ENCODE measurements around the gene ABR.
"Not testable (repeated sequence)": the region's sequence is repeated elsewhere in the genome, so short reads cannot be mapped to it uniquely, and the experiment has no call there.

The ABR gene

DNA sequence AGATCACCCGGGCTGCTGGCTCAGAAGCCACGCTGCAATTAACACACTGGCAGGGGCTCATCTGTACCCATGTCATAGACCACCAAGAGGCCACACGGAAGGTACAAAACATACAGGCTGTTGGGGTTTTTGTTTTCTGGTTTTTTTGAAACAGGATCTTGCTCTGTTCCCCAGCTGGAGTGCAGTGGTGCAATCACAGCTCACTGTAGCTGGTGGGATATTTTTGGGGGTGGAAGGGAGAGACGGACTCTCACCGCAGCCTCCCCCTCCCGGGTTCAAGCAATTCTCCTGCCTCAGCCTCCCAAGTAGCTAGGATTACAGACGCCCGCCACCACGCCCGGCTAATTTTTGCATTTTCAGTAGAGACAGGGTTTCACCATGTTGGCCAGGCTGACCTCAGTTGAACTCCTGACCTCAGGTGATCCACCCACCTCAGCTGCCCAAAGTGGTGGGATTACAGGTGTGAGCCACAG lies 19.5 kb upstream of the ABR start:
- DNase-seq, result not testable (repeated sequence)

- peak; percentile 43 for DNase-seq
These were observed 18.2 kb upstream of the ABR start for GRCh38 chr17:1197781-1198490.

GRCh38 chr17:1197379-1197778 lies 17.6 kb upstream of the ABR start:
- no peak for DNase-seq

GRCh38 chr17:1196946-1197345 lies 17.2 kb upstream of the ABR start:
- no peak for DNase-seq

DNA sequence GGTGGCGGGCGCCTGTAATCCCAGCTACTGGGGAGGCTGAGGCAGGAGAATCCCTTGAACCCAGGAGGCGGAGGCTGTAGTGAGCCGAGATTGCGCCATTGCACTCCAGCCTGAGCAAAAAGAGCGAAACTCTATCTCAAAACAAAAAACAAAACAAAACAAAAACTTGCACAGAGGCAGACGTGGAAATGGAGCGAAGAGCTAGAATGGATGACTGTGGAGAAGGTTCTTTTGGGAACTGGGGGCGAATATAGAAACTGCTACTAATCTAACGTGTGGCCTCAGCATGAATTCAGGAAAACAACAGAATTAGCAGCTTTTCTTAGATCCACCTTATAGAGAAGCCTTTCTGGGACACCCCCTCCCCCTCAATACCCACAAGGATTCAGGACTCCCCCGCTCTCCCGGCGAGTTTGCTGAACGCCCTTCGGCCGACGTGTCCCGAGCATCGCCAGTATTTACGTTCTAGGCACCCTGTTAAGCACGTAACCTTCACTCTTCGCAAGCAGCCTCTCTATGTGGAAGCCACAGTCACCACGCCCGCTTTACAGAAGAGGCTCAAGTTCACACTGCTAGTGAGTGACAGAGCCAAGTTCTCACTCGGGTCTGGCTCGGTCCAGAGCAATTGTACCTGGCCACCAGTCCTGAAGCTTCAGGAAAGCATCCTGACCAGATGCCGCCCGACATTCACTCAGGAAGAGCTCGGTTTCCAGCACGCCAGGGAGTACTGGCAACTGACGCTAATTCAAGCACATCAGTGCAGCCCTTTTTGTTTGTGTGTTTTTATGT lies 13.3 kb upstream of the ABR start:
- no peak for DNase-seq

DNA sequence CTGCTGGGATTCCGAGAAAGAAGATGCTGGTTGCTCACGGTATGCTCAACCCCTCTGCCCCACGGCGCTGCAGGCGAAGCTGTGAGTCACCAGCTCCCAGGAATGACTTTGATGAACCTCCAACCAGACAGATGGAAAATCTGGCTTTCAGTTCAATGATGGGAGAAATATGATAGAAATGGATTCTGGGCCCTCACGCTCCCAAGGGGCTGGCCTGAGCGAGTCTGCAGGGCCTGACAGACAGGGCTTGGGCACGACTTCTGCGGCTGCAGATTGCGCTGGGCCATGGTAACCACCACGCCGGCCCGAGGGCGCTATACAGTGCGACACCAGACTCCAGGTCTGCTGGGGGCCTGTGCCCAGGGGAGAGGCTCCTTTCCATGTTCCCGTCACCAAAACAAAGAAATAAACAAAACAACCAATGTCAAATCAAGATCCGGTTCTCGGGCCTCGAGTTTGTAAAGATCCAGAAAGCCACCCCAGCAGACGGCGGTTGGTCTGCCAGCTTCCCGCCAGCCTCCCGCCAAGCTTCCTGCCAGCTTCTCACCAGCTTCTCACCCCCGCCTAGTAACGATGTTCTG lies 11.1 kb upstream of the ABR start:
- no peak for DNase-seq

DNA sequence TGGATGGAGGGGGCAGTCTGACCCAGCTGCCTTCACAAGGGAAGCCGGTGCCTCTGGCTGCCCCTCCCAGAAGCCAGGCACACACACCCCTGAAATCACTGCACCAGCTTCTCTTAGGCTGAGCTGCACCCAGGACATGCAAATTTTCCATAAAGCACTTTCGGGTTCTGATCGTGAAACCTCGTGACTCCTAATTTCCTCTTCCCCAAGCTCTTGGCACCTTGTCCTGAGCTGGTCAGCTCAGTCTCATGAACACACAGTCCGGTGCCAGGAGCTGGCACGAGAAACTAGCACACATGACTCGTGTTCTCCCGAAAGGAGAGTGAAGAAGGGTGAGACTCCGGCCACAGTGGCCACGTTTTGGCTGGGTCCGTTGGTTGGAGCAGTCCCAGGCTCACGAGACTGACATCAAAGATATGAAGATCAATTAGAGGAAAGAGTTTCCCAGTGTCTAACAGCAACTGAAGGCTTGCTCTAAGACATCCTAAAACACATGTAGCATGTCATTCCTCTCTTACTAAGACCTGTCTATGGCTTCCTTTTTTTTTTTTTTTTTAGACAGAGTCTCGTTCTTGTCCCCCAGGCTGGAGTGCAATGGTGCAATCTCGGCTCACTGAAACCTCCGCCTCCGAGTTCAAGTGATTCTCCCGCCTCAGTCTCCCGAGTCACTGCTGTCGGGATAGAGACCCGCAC lies 9.2 kb upstream of the ABR start:
- DNase-seq, result peak; percentile 25

- peak; percentile 85 for DNase-seq
These were observed 7.4 kb upstream of the ABR start for GRCh38 chr17:1186923-1187771.

DNA sequence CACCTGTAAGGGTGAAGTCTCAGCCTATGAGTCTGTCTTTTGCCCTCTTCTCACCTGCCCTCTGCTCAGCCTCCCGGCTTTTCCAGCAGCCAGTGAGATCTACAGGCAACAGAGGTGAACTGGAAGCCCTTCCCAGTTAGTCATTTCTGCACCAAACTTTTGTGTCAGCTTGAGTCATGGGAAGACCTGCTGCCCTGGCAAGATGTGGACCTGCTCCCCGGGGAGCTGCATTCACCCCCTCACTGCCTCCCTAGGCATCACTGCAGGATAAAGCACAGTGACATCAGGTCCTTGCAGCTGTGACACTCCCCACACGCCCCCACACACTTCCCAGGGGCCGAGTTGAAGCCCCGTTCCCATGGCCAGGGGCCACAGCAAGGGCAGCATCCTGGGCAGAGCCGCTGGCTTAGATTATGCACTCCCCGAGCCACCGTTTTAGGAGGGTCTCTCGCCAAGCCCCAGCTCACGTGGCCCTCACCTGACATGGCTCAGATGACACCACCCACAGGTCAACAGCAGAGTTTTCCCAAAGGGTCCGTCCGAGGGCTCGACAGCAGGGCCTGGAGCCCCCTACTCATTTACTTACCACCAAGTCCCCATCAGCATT lies 6.5 kb upstream of the ABR start:
- DNase-seq, result no peak

GRCh38 chr17:1183171-1183873 lies 3.5 kb upstream of the ABR start:
- DNase-seq, result no peak

- DNase-seq, result no peak
These were observed 3.0 kb upstream of the ABR start for GRCh38 chr17:1182811-1183170.

GRCh38 chr17:1181753-1182137 lies 2.0 kb upstream of the ABR start:
- no peak for DNase-seq

DNA sequence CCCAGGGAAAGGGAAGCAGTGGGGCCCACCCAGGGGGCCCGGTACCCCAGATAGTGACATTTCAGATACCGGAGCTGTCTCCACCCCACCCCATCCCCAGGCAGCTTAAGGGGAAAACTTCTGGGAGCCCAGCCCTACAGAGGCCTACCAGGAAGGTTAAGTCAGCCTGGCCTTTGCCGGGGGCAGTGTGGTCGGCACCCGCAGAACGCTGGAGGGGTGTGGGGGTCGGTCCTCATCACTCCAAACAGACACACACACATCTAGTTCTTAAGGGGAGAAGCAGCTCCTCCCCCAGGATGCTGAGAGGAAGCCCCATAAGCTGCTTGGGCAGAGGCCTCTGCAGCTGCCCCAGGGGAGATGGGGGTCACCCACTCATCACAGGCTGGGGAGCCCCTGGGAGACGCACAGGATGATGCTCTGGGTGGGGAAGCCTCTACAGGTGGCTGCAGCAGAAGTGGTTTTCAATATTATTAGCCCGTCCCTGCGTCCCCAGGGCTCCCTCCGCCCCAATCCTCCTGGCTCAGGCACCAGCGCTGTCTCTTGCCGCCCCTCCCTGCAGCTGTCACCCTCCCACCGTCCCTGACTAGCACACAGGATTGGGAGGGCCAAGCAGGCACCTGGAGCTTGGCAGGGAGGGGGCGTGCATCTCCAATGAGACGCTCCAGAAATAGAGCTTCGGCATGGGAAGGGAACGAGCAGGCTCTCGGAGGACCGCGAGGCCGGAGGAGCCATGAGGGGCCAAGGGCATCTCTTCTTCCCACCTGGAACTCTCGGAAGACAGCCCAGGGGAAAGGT lies 1.4 kb upstream of the ABR start:
- DNase-seq, result no peak

GRCh38 chr17:1179112-1179817 lies 516 bp downstream of the ABR start:
- DNase-seq, result no peak

GRCh38 chr17:1177016-1177700 lies 2.6 kb downstream of the ABR start:
- peak; percentile 26 for DNase-seq

GRCh38 chr17:1174263-1174880 lies 5.4 kb downstream of the ABR start:
- DNase-seq, result no peak

DNA sequence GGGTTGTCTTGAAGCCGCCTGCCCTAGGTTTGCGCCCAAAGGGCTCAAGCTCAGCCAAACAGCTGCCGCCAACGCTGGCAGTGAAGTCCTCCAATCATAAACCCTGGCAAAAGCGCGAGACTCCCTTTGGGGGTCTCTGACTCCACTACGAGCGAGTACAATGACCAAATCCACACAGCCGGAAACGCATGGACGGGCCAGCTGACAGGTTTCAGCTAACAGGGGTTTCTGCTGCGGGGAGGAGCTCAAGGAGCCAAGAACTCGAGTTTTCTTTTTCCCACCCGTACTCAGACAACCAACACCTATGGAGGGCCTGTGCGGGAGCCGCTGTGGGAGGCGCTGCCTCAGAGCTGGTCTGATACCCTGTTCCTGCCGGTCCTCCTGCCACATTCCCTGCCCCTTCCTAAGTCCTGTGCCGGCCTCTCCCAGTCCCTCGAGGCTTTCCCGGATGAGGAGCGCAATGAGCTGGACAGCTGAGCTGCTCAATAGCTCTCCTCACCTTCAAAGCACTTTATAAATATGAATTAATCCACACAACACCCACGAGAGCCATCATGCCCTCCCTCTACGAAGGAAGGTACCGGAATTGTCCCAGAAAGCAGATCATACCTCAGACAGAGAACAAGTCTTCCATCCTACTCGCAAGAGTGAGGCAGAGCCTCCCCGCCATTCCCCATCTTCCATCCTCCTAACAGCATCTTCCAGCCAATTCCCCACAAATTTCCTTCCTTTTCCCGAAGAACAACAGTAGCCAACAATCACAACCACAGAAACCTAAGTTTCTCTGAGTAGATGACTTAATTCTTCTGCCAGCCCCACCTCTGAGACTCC lies 6.1 kb downstream of the ABR start:
- no peak for DNase-seq

DNA sequence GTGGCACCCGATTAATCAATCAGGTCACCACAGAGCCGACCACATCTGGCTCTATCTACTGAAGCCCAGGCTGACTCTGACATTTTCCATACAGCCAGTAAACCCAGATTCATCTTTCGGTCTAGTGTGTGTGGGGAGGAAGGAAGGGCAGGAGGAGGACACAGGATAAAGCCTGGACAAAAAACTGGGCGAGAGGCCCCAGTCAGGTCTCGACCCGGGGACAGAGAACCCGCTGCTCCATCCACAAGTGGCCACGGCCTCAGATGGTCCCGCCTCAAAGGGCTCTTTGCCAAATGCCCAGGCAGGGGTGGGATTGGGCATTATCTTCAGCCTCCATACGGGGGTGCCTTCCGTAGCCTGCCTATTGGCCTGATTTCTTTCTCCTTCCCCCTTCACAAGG lies 7.8 kb downstream of the ABR start:
- no peak for DNase-seq
